Adipose tissue (tissue), 3 donors: ENCODE data around the gene PPCDC. TPM values are rescaled to one million over a fixed set of nuclear protein-coding genes. Genes with fewer than 3 reads are reported as not detected.

Experiments used
- H3K27ac ChIP-seq: one replicate; pipeline ENCODE4 v1.5.1; 2013; ENCODE audit warnings: low read depth, low read length
- WGBS, 3 donors: extraction: QIAGEN DNeasy Blood & Tissue Kit; methylation state at CpG; one replicate each; pipeline ENCODE4 v1.1.7; 2013; 5-methylcytosine and 5-hydroxymethylcytosine counted together
- polyA plus RNA-seq, 3 donors: library from polyadenylated mRNA; stranded (reverse); fragments of 200-250 nt; gene quantifications; one replicate each; pipeline ENCODE4 v1.2.3, GENCODE V29; 2013
- donor health status: healthy with polysubstance abuse.
- donor health status: Bipolar disorder and iron deficiency.
- donor health status: healthy.

Gene PPCDC
- polyA plus RNA-seq, 3 donors, result 11.1 to 25.0 (median 19.1) TPM

GRCh38 chr15:75036212-75036616, 12.8 kb downstream of the PPCDC start:
- H3K27ac ChIP-seq, result no peak overlapping the region
- 39 to 87% (median 82%) methylated on average over 2 of the region's 2 CpGs for WGBS, 3 donors

- WGBS, 3 donors, result 67 to 87% (median 72%) methylated on average over 6 of the region's 6 CpGs
- no peak overlapping the region for H3K27ac ChIP-seq
Observed at GRCh38 chr15:75037685-75038084, 14.3 kb downstream of the PPCDC start.

- WGBS, 3 donors, result 71 to 84% (median 76%) methylated on average over 3 of the region's 3 CpGs
Observed at GRCh38 chr15:75038231-75038630, 14.8 kb downstream of the PPCDC start.

GRCh38 chr15:75042730-75043508, 19.5 kb downstream of the PPCDC start:
- 27 to 33% (median 31%) methylated on average over 12 of the region's 12 CpGs for WGBS, 3 donors
- peak overlapping the region; percentile 67 for H3K27ac ChIP-seq

More at GRCh38 chr15:75038231-75038630, 14.8 kb downstream of the PPCDC start:
- H3K27ac ChIP-seq, result no peak overlapping the region

- 15 to 21% (median 21%) methylated on average over 20 of the region's 20 CpGs for WGBS, 3 donors
- peak overlapping the region; percentile 67 for H3K27ac ChIP-seq
Observed at GRCh38 chr15:75043509-75044257, 20.3 kb downstream of the PPCDC start.

GRCh38 chr15:75044258-75044878, 21.0 kb downstream of the PPCDC start:
- H3K27ac ChIP-seq, result peak overlapping the region; percentile 67
- 85 to 88% (median 87%) methylated on average over 12 to 14 of the region's 14 CpGs for WGBS, 3 donors

- 94 to 97% (median 96%) methylated on average over 6 of the region's 6 CpGs for WGBS, 3 donors
- no peak overlapping the region for H3K27ac ChIP-seq
Observed at GRCh38 chr15:75045332-75046015, 22.1 kb downstream of the PPCDC start.

GRCh38 chr15:75048394-75048793, 25.0 kb downstream of the PPCDC start:
- 98 to 99% (median 98%) methylated on average over 10 of the region's 10 CpGs for WGBS, 3 donors

GRCh38 chr15:75049392-75049791, 26.0 kb downstream of the PPCDC start:
- no peak overlapping the region for H3K27ac ChIP-seq
- 23 to 57% (median 55%) methylated on average over 11 of the region's 11 CpGs for WGBS, 3 donors

More at GRCh38 chr15:75048394-75048793, 25.0 kb downstream of the PPCDC start:
- H3K27ac ChIP-seq, result no peak overlapping the region

- no peak overlapping the region for H3K27ac ChIP-seq
- 85 to 94% (median 92%) methylated on average over 2 of the region's 2 CpGs for WGBS, 3 donors
Observed at GRCh38 chr15:75050283-75050682, 26.9 kb downstream of the PPCDC start.

GRCh38 chr15:75051191-75051608, 27.8 kb downstream of the PPCDC start:
- WGBS, 3 donors, result 75 to 87% (median 81%) methylated on average over 6 of the region's 6 CpGs
- no peak overlapping the region for H3K27ac ChIP-seq

GRCh38 chr15:75051711-75052110, 28.3 kb downstream of the PPCDC start:
- WGBS, 3 donors, result 80 to 95% (median 95%) methylated on average over 4 of the region's 4 CpGs
- H3K27ac ChIP-seq, result no peak overlapping the region

- WGBS, 3 donors, result 95 to 98% (median 97%) methylated on average over 5 of the region's 5 CpGs
- H3K27ac ChIP-seq, result no peak overlapping the region
Observed at GRCh38 chr15:75052972-75053747, 29.8 kb downstream of the PPCDC start.

GRCh38 chr15:75053748-75054125, 30.3 kb downstream of the PPCDC start:
- no peak overlapping the region for H3K27ac ChIP-seq
- 96 to 99% (median 97%) methylated on average over 7 of the region's 7 CpGs for WGBS, 3 donors

GRCh38 chr15:75054172-75054897, 30.9 kb downstream of the PPCDC start:
- H3K27ac ChIP-seq, result no peak overlapping the region
- 53 to 67% (median 53%) methylated on average over 3 of the region's 3 CpGs for WGBS, 3 donors

- H3K27ac ChIP-seq, result no peak overlapping the region
- 90 to 96% (median 94%) methylated on average over 7 of the region's 7 CpGs for WGBS, 3 donors
Observed at GRCh38 chr15:75056036-75056435, 32.6 kb downstream of the PPCDC start.
